DOHH2 (cell line): ENCODE results near the gene CNST.
"Not testable (repeated sequence)": the region's sequence is repeated elsewhere in the genome, so short reads cannot be mapped to it uniquely, and the experiment has no call there.

Source experiments
- H3F3A ChIP-seq: fragments of 200-600 bp; sonication (generic), shearing (Covaris generic); 2 replicates; pipeline ENCODE4 v1.6.0; 2016; ENCODE audit warnings: antibody characterized with exemption, mild to moderate bottlenecking; ENCODE audit not compliant: control insufficient read depth, insufficient read depth
- H3K27ac ChIP-seq: fragments of 200-600 bp; sonication (generic); 2 replicates; pipeline ENCODE4 v1.5.1; 2014; ENCODE audit warnings: low read depth, mild to moderate bottlenecking, low read length, moderate library complexity
- H3K27me3 ChIP-seq: fragments of 200-600 bp; sonication (generic); 2 replicates; pipeline ENCODE4 v1.6.1; 2014; ENCODE audit warnings: mild to moderate bottlenecking, low read length, mixed read lengths; ENCODE audit not compliant: control insufficient read depth
- H3K36me3 ChIP-seq: fragments of 200-600 bp; sonication (generic); 2 replicates; pipeline ENCODE4 v1.6.1; 2014; ENCODE audit warnings: mild to moderate bottlenecking, low read length, moderate library complexity, mixed read lengths; ENCODE audit not compliant: control insufficient read depth
- H3K4me1 ChIP-seq: fragments of 200-600 bp; sonication (generic); 2 replicates; pipeline ENCODE4 v1.6.1; 2014; ENCODE audit warnings: mild to moderate bottlenecking, low read length, mixed read lengths; ENCODE audit not compliant: control insufficient read depth
- H3K4me2 ChIP-seq: fragments of 200-600 bp; sonication (generic); 2 replicates; pipeline ENCODE4 v1.6.0; 2014; ENCODE audit warnings: mild to moderate bottlenecking, low read length, moderate library complexity
- H3K4me3 ChIP-seq: fragments of 200-600 bp; sonication (generic); 2 replicates; pipeline ENCODE4 v1.5.1; 2014; ENCODE audit warnings: mild to moderate bottlenecking, low read length, mixed read lengths
- H3K79me2 ChIP-seq: fragments of 200-600 bp; sonication (generic); 2 replicates; pipeline ENCODE4 v1.6.1; 2014; ENCODE audit warnings: mild to moderate bottlenecking, low read length, mixed read lengths; ENCODE audit not compliant: control insufficient read depth
- H3K9me2 ChIP-seq: fragments of 200-600 bp; sonication (generic); replicated peaks from 2 replicates; pipeline ENCODE4 v1.6.1; 2014; ENCODE audit warnings: mild to moderate bottlenecking, low read length, mixed read lengths; ENCODE audit not compliant: control insufficient read depth
- H3K9me3 ChIP-seq: fragments of 200-600 bp; sonication (generic); 2 replicates; pipeline ENCODE4 v1.6.1; 2014; ENCODE audit warnings: antibody characterized with exemption, low read length, mixed read lengths; ENCODE audit not compliant: control insufficient read depth, insufficient read depth
- H4K20me1 ChIP-seq: fragments of 200-600 bp; sonication (generic); 2 replicates; pipeline ENCODE4 v1.6.0; 2014; ENCODE audit warnings: low read depth, mild to moderate bottlenecking, antibody characterized with exemption, low read length, moderate library complexity; ENCODE audit not compliant: control insufficient read depth, insufficient read depth
- EZH2phosphoT487 ChIP-seq: fragments of 200-600 bp; sonication (generic); IDR thresholded peaks from 2 replicates; pipeline ENCODE4 v1.6.1; 2017; ENCODE audit warnings: borderline replicate concordance, mild to moderate bottlenecking, antibody characterized with exemption, low read length, moderate library complexity, mixed read lengths
- TF ChIP-seq, protein P1 (sequence below): fragments of 200-600 bp; sonication (generic); IDR thresholded peaks from one replicate; pipeline ENCODE4 v1.5.1; 2014; ENCODE audit warnings: antibody characterized with exemption, mild to moderate bottlenecking, low read depth, low read length; ENCODE audit not compliant: poor library complexity, severe bottlenecking

CNST gene

GRCh38 chr1:246709835-246710234 lies 143.6 kb downstream of the CNST start:
- Histone ChIP-seq H3K79me2 (no peaks in the 10 kb centered on the region), H3K9me2 (no peaks in the 10 kb centered on the region), H3F3A (no peaks in the 10 kb centered on the region), H3K9me3 (peaks cover 9% of the 10 kb centered on the region), H3K4me3 (no peak overlapping the region), H3K27me3 (no peaks in the 10 kb centered on the region), H3K4me1 (no peaks in the 10 kb centered on the region), H3K4me2 (no peak overlapping the region), H4K20me1 (no peaks in the 10 kb centered on the region), H3K27ac (no peak overlapping the region), H3K36me3 (no peaks in the 10 kb centered on the region)
- no peak for TF ChIP-seq EZH2phosphoT487
- TF ChIP-seq, protein P1, sequence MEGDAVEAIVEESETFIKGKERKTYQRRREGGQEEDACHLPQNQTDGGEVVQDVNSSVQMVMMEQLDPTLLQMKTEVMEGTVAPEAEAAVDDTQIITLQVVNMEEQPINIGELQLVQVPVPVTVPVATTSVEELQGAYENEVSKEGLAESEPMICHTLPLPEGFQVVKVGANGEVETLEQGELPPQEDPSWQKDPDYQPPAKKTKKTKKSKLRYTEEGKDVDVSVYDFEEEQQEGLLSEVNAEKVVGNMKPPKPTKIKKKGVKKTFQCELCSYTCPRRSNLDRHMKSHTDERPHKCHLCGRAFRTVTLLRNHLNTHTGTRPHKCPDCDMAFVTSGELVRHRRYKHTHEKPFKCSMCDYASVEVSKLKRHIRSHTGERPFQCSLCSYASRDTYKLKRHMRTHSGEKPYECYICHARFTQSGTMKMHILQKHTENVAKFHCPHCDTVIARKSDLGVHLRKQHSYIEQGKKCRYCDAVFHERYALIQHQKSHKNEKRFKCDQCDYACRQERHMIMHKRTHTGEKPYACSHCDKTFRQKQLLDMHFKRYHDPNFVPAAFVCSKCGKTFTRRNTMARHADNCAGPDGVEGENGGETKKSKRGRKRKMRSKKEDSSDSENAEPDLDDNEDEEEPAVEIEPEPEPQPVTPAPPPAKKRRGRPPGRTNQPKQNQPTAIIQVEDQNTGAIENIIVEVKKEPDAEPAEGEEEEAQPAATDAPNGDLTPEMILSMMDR, result no peak

GRCh38 chr1:246711548-246712003 lies 145.3 kb downstream of the CNST start:
- H3K9me2 ChIP-seq, result no peaks in the 10 kb centered on the region
- H3K9me3 ChIP-seq, result peaks cover 9% of the 10 kb centered on the region
- H3K79me2 ChIP-seq, result no peaks in the 10 kb centered on the region
- no peak overlapping the region for H3K4me2 ChIP-seq
- no peaks in the 10 kb centered on the region for H3K27me3 ChIP-seq
- no peaks in the 10 kb centered on the region for H3K4me1 ChIP-seq
- H3K27ac ChIP-seq, result no peak overlapping the region
- no peaks in the 10 kb centered on the region for H3F3A ChIP-seq
- TF ChIP-seq, protein P1, result no peak
- TF ChIP-seq EZH2phosphoT487, result no peak
- H3K4me3 ChIP-seq, result no peak overlapping the region
- H3K36me3 ChIP-seq, result no peaks in the 10 kb centered on the region
- no peaks in the 10 kb centered on the region for H4K20me1 ChIP-seq

GRCh38 chr1:246712428-246712827 lies 146.2 kb downstream of the CNST start:
- not testable (repeated sequence) for H3K27ac ChIP-seq, H3K4me2 ChIP-seq, H3K9me2 ChIP-seq, H3K27me3 ChIP-seq, H4K20me1 ChIP-seq, H3K79me2 ChIP-seq, H3K4me3 ChIP-seq, H3K36me3 ChIP-seq, H3F3A ChIP-seq, H3K4me1 ChIP-seq, H3K9me3 ChIP-seq
